Kidney epithelial cell (primary cell): ENCODE data around the gene PLEKHM1. TPM values are rescaled to one million over a fixed set of nuclear protein-coding genes. Genes with fewer than 3 reads are reported as not detected.

Experiments
- DNase-seq: peaks from one replicate; pipeline ENCODE4 v3.0.0-alpha.2; 2010; ENCODE audit warnings: low read depth
- H3K27me3 ChIP-seq: 2 replicates; pipeline ENCODE4 v1.6.0; 2011; ENCODE audit warnings: low read length; ENCODE audit not compliant: control insufficient read depth, insufficient read depth
- H3K36me3 ChIP-seq: 2 replicates; pipeline ENCODE4 v1.5.1; 2011; ENCODE audit warnings: low read length; ENCODE audit not compliant: control insufficient read depth, insufficient read depth
- H3K4me3 ChIP-seq: 2 replicates; pipeline ENCODE4 v1.5.1; 2011; ENCODE audit warnings: low read depth, mild to moderate bottlenecking, control low read depth, low read length
- total RNA-seq: library from RNA; depleted of rRNA; stranded (reverse); fragments of >200 nt; gene quantifications from 2 replicates; pipeline ENCODE4 v1.2.3, GENCODE V29; 2015
- TF ChIP-seq, protein P1 (sequence below): IDR thresholded peaks from 2 replicates; pipeline ENCODE4 v1.5.1; 2011; ENCODE audit warnings: mild to moderate bottlenecking, moderate library complexity, low read length, control low read depth, inconsistent platforms; ENCODE audit not compliant: insufficient read depth, poor library complexity, severe bottlenecking

Gene PLEKHM1
- total RNA-seq, 1 donor from 2014 or later, result 42.6 TPM

DNA sequence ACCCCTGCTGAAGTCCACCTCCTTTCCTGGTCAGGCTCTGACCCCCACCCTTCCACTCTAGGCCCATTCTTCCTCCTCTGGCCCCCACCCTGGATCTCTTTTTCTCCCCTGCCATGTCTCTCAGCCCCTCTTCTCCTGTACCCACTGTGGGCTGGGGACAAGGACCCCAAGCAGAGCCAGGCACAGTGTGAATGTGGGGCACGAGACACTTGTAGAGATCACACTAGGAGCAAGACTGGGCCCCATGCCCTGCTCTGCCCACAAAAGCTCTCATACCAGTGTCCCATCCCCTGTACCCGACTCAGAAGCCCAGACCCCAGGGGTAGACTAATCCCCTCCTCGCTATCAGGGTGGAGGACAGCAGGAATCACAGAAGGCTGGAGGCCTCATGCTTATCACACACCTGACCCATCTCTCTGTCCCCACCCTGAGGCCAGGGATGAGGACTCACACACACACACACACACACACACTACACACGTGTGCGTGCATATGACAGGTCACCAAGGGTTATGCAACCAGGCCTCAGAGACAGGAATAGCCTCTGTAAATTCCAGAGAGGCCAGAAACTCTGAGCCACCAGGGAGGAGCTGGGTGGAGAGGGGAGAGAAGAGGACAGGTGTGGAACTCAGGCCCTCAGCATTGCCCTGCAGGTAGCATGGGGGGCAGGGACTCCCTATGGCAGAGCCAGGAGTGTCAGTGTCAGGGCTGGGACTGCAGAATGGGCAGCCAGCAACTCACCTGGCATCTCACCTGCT lies 79.0 kb downstream of the PLEKHM1 start:
- no peaks in the 10 kb centered on the region for H3K36me3 ChIP-seq
- TF ChIP-seq, protein P1, sequence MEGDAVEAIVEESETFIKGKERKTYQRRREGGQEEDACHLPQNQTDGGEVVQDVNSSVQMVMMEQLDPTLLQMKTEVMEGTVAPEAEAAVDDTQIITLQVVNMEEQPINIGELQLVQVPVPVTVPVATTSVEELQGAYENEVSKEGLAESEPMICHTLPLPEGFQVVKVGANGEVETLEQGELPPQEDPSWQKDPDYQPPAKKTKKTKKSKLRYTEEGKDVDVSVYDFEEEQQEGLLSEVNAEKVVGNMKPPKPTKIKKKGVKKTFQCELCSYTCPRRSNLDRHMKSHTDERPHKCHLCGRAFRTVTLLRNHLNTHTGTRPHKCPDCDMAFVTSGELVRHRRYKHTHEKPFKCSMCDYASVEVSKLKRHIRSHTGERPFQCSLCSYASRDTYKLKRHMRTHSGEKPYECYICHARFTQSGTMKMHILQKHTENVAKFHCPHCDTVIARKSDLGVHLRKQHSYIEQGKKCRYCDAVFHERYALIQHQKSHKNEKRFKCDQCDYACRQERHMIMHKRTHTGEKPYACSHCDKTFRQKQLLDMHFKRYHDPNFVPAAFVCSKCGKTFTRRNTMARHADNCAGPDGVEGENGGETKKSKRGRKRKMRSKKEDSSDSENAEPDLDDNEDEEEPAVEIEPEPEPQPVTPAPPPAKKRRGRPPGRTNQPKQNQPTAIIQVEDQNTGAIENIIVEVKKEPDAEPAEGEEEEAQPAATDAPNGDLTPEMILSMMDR, result no peak
- DNase-seq, result no peak
- H3K27me3 ChIP-seq, result no peaks in the 10 kb centered on the region
- H3K4me3 ChIP-seq, result no peak overlapping the region

GRCh38 chr17:45410144-45411091 lies 80.1 kb downstream of the PLEKHM1 start:
- Histone ChIP-seq H3K36me3 (no peaks in the 10 kb centered on the region), H3K27me3 (no peaks in the 10 kb centered on the region), H3K4me3 (no peak overlapping the region)
- TF ChIP-seq, protein P1, result no peak
- DNase-seq, result no peak

DNA sequence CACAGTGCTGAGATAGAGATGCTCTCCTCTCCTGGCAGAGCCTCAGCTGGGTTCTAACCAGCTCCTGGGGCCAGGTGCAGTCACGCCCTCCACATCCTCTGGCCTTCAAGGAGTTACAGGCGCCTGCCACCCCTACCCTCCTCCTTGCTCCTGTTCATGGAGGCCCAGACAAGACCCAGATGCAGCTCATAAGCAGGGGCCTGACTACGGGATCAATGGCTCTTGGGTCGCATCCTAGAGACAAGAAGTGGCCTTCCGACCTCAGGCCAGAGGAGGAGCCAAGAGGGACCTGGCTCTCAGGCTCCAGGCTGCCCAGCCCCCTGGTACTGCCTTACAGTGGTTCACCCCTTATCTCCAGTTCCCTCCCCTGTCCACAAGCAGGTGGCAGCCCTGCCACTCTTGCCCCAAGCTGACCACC lies 80.9 kb downstream of the PLEKHM1 start:
- Histone ChIP-seq H3K27me3 (no peaks in the 10 kb centered on the region), H3K4me3 (no peak overlapping the region), H3K36me3 (no peaks in the 10 kb centered on the region)
- no peak for DNase-seq
- TF ChIP-seq, protein P1, result no peak

GRCh38 chr17:45408611-45409421 lies 81.7 kb downstream of the PLEKHM1 start:
- no peaks in the 10 kb centered on the region for H3K27me3 ChIP-seq
- TF ChIP-seq, protein P1, result no peak
- DNase-seq, result no peak
- no peaks in the 10 kb centered on the region for H3K36me3 ChIP-seq
- no peak overlapping the region for H3K4me3 ChIP-seq

DNA sequence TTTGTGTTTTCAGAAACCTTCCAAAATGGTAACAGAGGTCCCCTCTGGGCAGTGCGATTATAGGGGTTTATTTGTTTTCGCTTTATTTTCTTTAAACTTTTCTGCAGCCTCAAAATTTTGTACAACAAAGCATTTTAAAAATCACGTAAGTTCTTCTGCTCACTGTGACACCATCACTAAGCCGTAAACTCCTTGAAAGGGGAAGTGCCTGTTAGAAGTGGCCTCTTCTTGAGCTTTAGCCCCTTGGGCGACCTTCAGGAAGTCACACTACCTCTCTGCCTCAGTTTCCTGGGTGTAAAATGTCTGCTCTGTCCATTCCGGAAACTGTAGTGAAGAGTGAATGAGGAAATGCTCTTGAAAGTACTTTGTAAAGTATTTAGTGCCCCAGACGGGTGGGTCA lies 84.4 kb downstream of the PLEKHM1 start:
- DNase-seq, result no peak
- H3K4me3 ChIP-seq, result no peak overlapping the region
- no peaks in the 10 kb centered on the region for H3K27me3 ChIP-seq
- TF ChIP-seq, protein P1, result no peak
- H3K36me3 ChIP-seq, result no peaks in the 10 kb centered on the region
